Suprapubic skin (tissue), 4 donors: ENCODE measurements around the gene NAT9. TPM values are rescaled to one million over a fixed set of nuclear protein-coding genes. Genes with fewer than 3 reads are reported as not detected.

ENCODE experiments used
- DNase-seq, 2 donors: peaks; one replicate each; pipeline ENCODE4 v3.0.0-alpha.2; 2019; ENCODE audit warnings: low spot score in 2 of 2
- H3K27ac ChIP-seq: fragments of 200-600 bp; sonication (generic); one replicate; pipeline ENCODE4 v1.5.1; 2019
- H3K27me3 ChIP-seq: fragments of 200-600 bp; sonication (generic); one replicate; pipeline ENCODE4 v1.5.1; 2019
- H3K36me3 ChIP-seq: fragments of 200-600 bp; sonication (generic); one replicate; pipeline ENCODE4 v1.5.1; 2019
- H3K4me1 ChIP-seq: fragments of 200-600 bp; sonication (generic); one replicate; pipeline ENCODE4 v1.5.1; 2019
- H3K4me3 ChIP-seq: fragments of 200-600 bp; sonication (generic); one replicate; pipeline ENCODE4 v1.5.1; 2019; ENCODE audit warnings: mild to moderate bottlenecking
- H3K9me3 ChIP-seq: fragments of 200-600 bp; sonication (generic); one replicate; pipeline ENCODE4 v1.5.1; 2019
- CTCF ChIP-seq, 2 donors: fragments of 200-600 bp in 1 of 2; fragments of 450-650 bp in 1 of 2; sonication (generic) in 1 of 2; IDR thresholded peaks; one replicate each; pipeline ENCODE4 v1.5.1; 2016 to 2019; ENCODE audit warnings: antibody characterized with exemption in 2 of 2, mild to moderate bottlenecking in 1 of 2, moderate library complexity in 1 of 2
- EP300 ChIP-seq: sonication (generic); formaldehyde crosslinking; IDR thresholded peaks from one replicate; pipeline ENCODE4 v1.6.1; 2017; ENCODE audit warnings: antibody characterized with exemption
- POLR2A ChIP-seq, 2 donors: fragments of 450-650 bp; IDR thresholded peaks; one replicate each; pipeline ENCODE4 v1.6.1; 2017; ENCODE audit warnings: antibody characterized with exemption in 2 of 2, mild to moderate bottlenecking in 2 of 2, moderate library complexity in 2 of 2
- POLR2AphosphoS5 ChIP-seq, 3 donors: sonication (generic); formaldehyde crosslinking; IDR thresholded peaks; one replicate each; pipeline ENCODE4 v1.6.1; 2017; ENCODE audit warnings: antibody characterized with exemption in 3 of 3
- WGBS: methylation state at CpG from one replicate; pipeline ENCODE4 v1.1.5; 2018; 5-methylcytosine and 5-hydroxymethylcytosine counted together
- total RNA-seq, 4 donors: library from RNA; depleted of rRNA; stranded (reverse); fragments of >200 nt; gene quantifications; one replicate each; pipeline ENCODE4 v1.1.0, GENCODE V29; 2016

Gene NAT9
- total RNA-seq, 4 donors from 2014 or later, result 21.0 to 32.7 (median 24.4) TPM

GRCh38 chr17:74738051-74738996, 37.8 kb downstream of the NAT9 start:
- no peaks in the 10 kb centered on the region for H3K36me3 ChIP-seq
- 31% methylated on average over 1 of the region's 16 CpGs for WGBS
- H3K27me3 ChIP-seq, result peaks cover 74% of the 10 kb centered on the region
- DNase-seq, result no peak
- peaks cover 31% of the 10 kb centered on the region for H3K4me1 ChIP-seq
- H3K27ac ChIP-seq, result no peak overlapping the region
- peak overlapping the region; percentile 43 for H3K4me3 ChIP-seq
- TF ChIP-seq POLR2A (IDR thresholded peaks at IDR 0.05) (no peak), CTCF (IDR thresholded peaks at IDR 0.05) (no peak), POLR2AphosphoS5 (IDR thresholded peaks at IDR 0.05) (no peak), EP300 (no peak)
- no peaks in the 10 kb centered on the region for H3K9me3 ChIP-seq

- no peak for DNase-seq
- H3K27ac ChIP-seq, result no peak overlapping the region
- WGBS, result 8% methylated on average over 6 of the region's 38 CpGs
- H3K9me3 ChIP-seq, result no peaks in the 10 kb centered on the region
- H3K36me3 ChIP-seq, result no peaks in the 10 kb centered on the region
- H3K4me3 ChIP-seq, result peak overlapping the region; percentile 43
- peaks cover 31% of the 10 kb centered on the region for H3K4me1 ChIP-seq
- TF ChIP-seq CTCF (IDR thresholded peaks at IDR 0.05) (peak in 1 of 2 donors; percentile 7), POLR2AphosphoS5 (IDR thresholded peaks at IDR 0.05) (no peak)
- peaks cover 74% of the 10 kb centered on the region for H3K27me3 ChIP-seq
Observed at GRCh38 chr17:74737299-74738050, 38.7 kb downstream of the NAT9 start.

- H3K27ac ChIP-seq, result no peak within 1 kb of the TSS
- no peak for DNase-seq
- peak within 1 kb of the TSS; percentile 43 for H3K4me3 ChIP-seq
Observed at GRCh38 chr17:74736513-74737298, 39.4 kb downstream of the NAT9 start, which contains the start of gene RAB37. Gene RAB37, plus strand, starts transcription at chr17:74737256. Its CDS starts 17 bp downstream, at chr17:74737273.

DNA sequence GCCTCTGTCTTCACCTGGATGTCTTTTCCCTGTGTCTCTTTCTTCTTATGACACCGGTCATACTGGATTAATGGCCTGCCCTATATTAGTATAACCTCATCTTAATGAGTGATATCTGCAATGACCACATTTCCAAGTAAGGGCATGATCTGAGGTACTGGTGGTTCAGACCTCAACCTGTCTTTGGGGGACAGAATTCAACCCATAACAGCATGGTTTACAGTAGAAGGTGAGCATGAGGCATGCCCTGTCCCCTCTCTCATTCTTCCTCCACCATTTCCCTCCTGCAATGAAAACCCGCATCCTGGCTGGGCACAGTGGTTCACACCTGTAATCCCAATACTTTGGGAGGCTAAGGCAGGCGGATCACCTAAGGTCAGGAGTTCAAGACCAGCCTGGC, 41.9 kb downstream of the NAT9 start:
- H3K36me3 ChIP-seq, result no peaks in the 10 kb centered on the region
- H3K27me3 ChIP-seq, result peaks cover 51% of the 10 kb centered on the region
- no peak overlapping the region for H3K4me3 ChIP-seq
- TF ChIP-seq POLR2A (IDR thresholded peaks at IDR 0.05) (no peak), CTCF (IDR thresholded peaks at IDR 0.05) (no peak), POLR2AphosphoS5 (IDR thresholded peaks at IDR 0.05) (no peak), EP300 (no peak)
- H3K9me3 ChIP-seq, result no peaks in the 10 kb centered on the region
- H3K27ac ChIP-seq, result no peak overlapping the region
- 93% methylated on average over 3 of the region's 3 CpGs for whole genome bisulfite sequencing
- DNase-seq, result no peak
- peaks cover 24% of the 10 kb centered on the region for H3K4me1 ChIP-seq

More at GRCh38 chr17:74736513-74737298, 39.4 kb downstream of the NAT9 start, which contains the start of gene RAB37:
- WGBS, result 13% methylated on average over 9 of the region's 67 CpGs
- Histone ChIP-seq H3K9me3 (no peaks in the 10 kb centered on the region), H3K4me1 (peaks cover 25% of the 10 kb centered on the region), H3K27me3 (peaks cover 72% of the 10 kb centered on the region), H3K36me3 (no peaks in the 10 kb centered on the region)
- TF ChIP-seq POLR2AphosphoS5 (IDR thresholded peaks at IDR 0.05) (no peak), CTCF (IDR thresholded peaks at IDR 0.05) (peak in 1 of 2 donors; percentile 33), POLR2A (IDR thresholded peaks at IDR 0.05) (no peak), EP300 (no peak)
